ENCODE data around the gene RNF111.

RNF111 gene

GRCh38 chr15:59011262-59011952 lies 23.9 kb downstream of the RNF111 start:
- H3K4me3 ChIP-seq (ENCODE audit: control insufficient read depth, low read depth, low read length): no peak overlapping the region
- no peak for DNase-seq (ENCODE audit: low read depth)
- TF ChIP-seq CTCF (IDR thresholded peaks at IDR 0.05; ENCODE audit: control insufficient read depth, insufficient read depth, low read depth, low read length, missing control alignments): no peak

GRCh38 chr15:59013246-59013873 lies 25.9 kb downstream of the RNF111 start:
- no peak overlapping the region for H3K4me3 ChIP-seq (ENCODE audit: control insufficient read depth, low read depth, low read length)
- no peak for TF ChIP-seq CTCF (IDR thresholded peaks at IDR 0.05; ENCODE audit: control insufficient read depth, insufficient read depth, low read depth, low read length, missing control alignments)
- no peak for DNase-seq (ENCODE audit: low read depth)

- no peak overlapping the region for H3K4me3 ChIP-seq (ENCODE audit: control insufficient read depth, low read depth, low read length)
- no peak for TF ChIP-seq CTCF (IDR thresholded peaks at IDR 0.05; ENCODE audit: control insufficient read depth, insufficient read depth, low read depth, low read length, missing control alignments)
- DNase-seq (ENCODE audit: low read depth): no peak
Observed at GRCh38 chr15:59014068-59014467, 26.6 kb downstream of the RNF111 start.

- H3K4me3 ChIP-seq (ENCODE audit: control insufficient read depth, low read depth, low read length): no peak overlapping the region
- DNase-seq (ENCODE audit: low read depth): no peak
- TF ChIP-seq CTCF (IDR thresholded peaks at IDR 0.05; ENCODE audit: control insufficient read depth, insufficient read depth, low read depth, low read length, missing control alignments): no peak
Observed at GRCh38 chr15:59017449-59017848, 30.0 kb downstream of the RNF111 start.

- TF ChIP-seq CTCF (IDR thresholded peaks at IDR 0.05; ENCODE audit: control insufficient read depth, insufficient read depth, low read depth, low read length, missing control alignments): no peak
- DNase-seq (ENCODE audit: low read depth): no peak
Observed at GRCh38 chr15:59018833-59019232, 31.4 kb downstream of the RNF111 start.

GRCh38 chr15:59020322-59020721 lies 32.9 kb downstream of the RNF111 start:
- H3K4me3 ChIP-seq (ENCODE audit: control insufficient read depth, low read depth, low read length): no peak overlapping the region
- no peak for TF ChIP-seq CTCF (IDR thresholded peaks at IDR 0.05; ENCODE audit: control insufficient read depth, insufficient read depth, low read depth, low read length, missing control alignments)
- DNase-seq (ENCODE audit: low read depth): no peak

More at GRCh38 chr15:59018833-59019232, 31.4 kb downstream of the RNF111 start:
- no peak overlapping the region for H3K4me3 ChIP-seq (ENCODE audit: control insufficient read depth, low read depth, low read length)
